Germinal center (tissue), 1 donor: ENCODE data around the gene ARL11.

ENCODE experiments used
- DNase-seq: peaks from one replicate; pipeline ENCODE4 v3.0.0; 2012; ENCODE audit warnings: mixed read lengths, low spot score

Gene ARL11

GRCh38 chr13:49615836-49616675, 12.3 kb upstream of the ARL11 start:
- no peak for DNase-seq

- no peak for DNase-seq
These were observed 11.6 kb upstream of the ARL11 start for GRCh38 chr13:49616676-49617065.

GRCh38 chr13:49620170-49620621, 8.1 kb upstream of the ARL11 start:
- DNase-seq: peak; percentile 49

GRCh38 chr13:49622174-49622946, 5.9 kb upstream of the ARL11 start:
- no peak for DNase-seq

GRCh38 chr13:49624229-49624628, 4.1 kb upstream of the ARL11 start:
- no peak for DNase-seq

GRCh38 chr13:49625392-49626079, 2.8 kb upstream of the ARL11 start:
- no peak for DNase-seq

- no peak for DNase-seq
These were observed 1.1 kb downstream of the ARL11 start for GRCh38 chr13:49629196-49629938.

GRCh38 chr13:49629947-49630346, 1.6 kb downstream of the ARL11 start:
- no peak for DNase-seq

- no peak for DNase-seq
These were observed 2.3 kb downstream of the ARL11 start for GRCh38 chr13:49630580-49630979.

- DNase-seq: no peak
These were observed 3.8 kb downstream of the ARL11 start for GRCh38 chr13:49632156-49632555.

- DNase-seq: no peak
These were observed 5.4 kb downstream of the ARL11 start for GRCh38 chr13:49633710-49634109.

- DNase-seq: no peak
These were observed 7.5 kb downstream of the ARL11 start for GRCh38 chr13:49635599-49636433.

GRCh38 chr13:49636705-49637104, 8.4 kb downstream of the ARL11 start:
- DNase-seq: no peak

- no peak for DNase-seq
These were observed 9.9 kb downstream of the ARL11 start for GRCh38 chr13:49638030-49638743.

GRCh38 chr13:49638744-49639072, 10.4 kb downstream of the ARL11 start:
- no peak for DNase-seq

GRCh38 chr13:49641801-49642291, 13.5 kb downstream of the ARL11 start:
- DNase-seq: no peak

GRCh38 chr13:49643035-49643646, 14.8 kb downstream of the ARL11 start:
- peak; percentile 27 for DNase-seq

- no peak for DNase-seq
These were observed 17.1 kb downstream of the ARL11 start for GRCh38 chr13:49645451-49645850.

- DNase-seq: no peak
These were observed 18.4 kb downstream of the ARL11 start for GRCh38 chr13:49646688-49647087.
